Fibroblast of mammary gland (primary cell): ENCODE measurements around the gene HCLS1.

Experiments
- DNase-seq: peaks from one replicate; pipeline ENCODE4 v3.0.0-alpha.2; 2010; ENCODE audit warnings: low read depth
- H3K4me3 ChIP-seq: 2 replicates; pipeline ENCODE4 v1.5.1; 2011; ENCODE audit warnings: low read depth, mild to moderate bottlenecking, low read length, moderate library complexity; ENCODE audit not compliant: control insufficient read depth
- CTCF ChIP-seq: conservative IDR thresholded peaks from 2 replicates; pipeline ENCODE4 v1.5.1; 2011; ENCODE audit warnings: low read depth, low read length, inconsistent platforms; ENCODE audit not compliant: control insufficient read depth, insufficient read depth

Gene HCLS1

GRCh38 chr3:121642601-121643314 is 17.9 kb downstream of the HCLS1 start:
- no peak for DNase-seq
- no peak for TF ChIP-seq CTCF
- H3K4me3 ChIP-seq: no peak overlapping the region

DNA sequence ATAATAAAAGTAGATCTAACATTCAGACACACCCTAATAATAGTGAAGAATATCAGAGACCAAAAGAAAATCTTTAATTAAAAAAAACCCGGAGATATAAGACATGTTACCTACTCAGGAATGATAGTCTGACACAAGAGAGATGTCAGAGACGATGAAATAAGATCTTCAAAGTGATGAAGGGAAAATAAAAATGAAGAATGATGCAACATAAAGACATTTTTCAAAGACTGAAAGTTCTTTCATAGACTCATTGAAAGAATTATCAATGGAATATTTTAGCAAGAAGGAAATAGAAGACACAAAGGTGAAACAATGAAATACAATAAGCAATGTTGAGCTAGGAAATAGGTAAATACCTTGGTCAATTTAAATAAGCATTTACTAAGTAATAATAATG is 19.6 kb downstream of the HCLS1 start:
- H3K4me3 ChIP-seq: no peak overlapping the region
- DNase-seq: no peak
- TF ChIP-seq CTCF: no peak

- no peak for DNase-seq
- no peak for TF ChIP-seq CTCF
- no peak overlapping the region for H3K4me3 ChIP-seq
These were observed 22.8 kb downstream of the HCLS1 start for GRCh38 chr3:121637922-121638321.

DNA sequence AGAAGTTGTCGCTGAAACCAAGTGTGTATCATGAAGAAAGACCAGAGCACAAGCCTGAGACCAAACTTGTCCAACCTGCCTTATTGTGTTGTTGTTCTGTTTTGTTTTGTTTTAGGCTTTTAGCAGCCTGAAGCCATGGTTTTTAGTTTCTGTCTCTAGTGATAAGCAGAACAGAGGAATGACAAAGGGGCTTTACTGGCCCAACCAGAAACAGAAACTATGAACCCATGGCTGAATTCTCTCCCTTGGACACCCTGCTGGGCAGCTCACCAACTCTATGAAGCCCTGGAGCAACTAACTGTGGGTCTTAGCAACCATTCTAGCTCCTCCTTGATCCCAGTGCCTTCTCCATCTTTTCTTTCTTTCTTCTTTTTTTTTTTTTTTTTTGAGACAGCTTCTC is 30.3 kb downstream of the HCLS1 start:
- no peak for TF ChIP-seq CTCF
- no peak for DNase-seq
- H3K4me3 ChIP-seq: no peak overlapping the region

GRCh38 chr3:121629601-121630000 is 31.1 kb downstream of the HCLS1 start:
- DNase-seq: no peak
- H3K4me3 ChIP-seq: no peak overlapping the region
- TF ChIP-seq CTCF: no peak

DNA sequence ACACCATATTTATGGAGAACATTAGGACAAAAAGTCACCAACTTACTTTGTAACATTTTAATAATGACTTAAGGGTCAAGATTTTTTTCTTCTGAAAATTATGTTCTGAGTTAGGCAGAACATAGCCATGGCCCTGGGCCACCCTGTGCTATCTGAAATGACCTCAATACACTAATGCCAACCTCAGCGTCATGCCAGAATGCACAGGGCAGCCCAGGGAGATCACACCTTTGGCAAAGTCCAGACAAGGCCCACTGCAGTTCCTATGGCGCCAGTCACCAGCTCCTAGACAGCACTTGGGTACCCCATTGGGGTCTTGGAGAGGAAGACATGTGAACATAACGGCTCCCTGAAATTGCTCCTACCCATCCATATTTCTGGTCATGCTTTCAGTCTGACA is 33.1 kb downstream of the HCLS1 start:
- no peak for TF ChIP-seq CTCF
- DNase-seq: no peak
- H3K4me3 ChIP-seq: no peak overlapping the region

DNA sequence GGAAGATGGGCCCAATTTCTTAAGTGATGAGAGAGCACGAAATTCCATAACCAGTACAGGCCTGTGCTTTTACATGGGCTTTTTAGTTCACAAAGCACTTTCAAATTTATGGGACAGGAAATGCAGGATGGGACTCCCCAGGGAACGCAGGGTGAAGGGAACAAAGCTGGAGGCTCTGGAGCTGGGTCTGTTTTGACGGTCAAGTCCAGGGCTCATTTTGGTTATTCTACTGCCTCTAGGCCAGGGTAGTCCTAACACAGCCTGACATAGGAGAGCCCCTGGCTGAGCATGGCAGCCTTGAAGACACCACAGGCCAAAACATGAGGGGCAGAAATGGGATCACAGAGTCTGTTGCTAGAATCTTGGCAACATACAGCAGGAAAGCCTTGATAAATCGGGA is 33.5 kb downstream of the HCLS1 start:
- no peak for TF ChIP-seq CTCF
- H3K4me3 ChIP-seq: no peak overlapping the region
- no peak for DNase-seq
